ENCODE measurements around the gene PHYHD1. TPM values are rescaled to one million over a fixed set of nuclear protein-coding genes. Genes with fewer than 3 reads are reported as not detected.
"Not testable (repeated sequence)": the region's sequence is repeated elsewhere in the genome, so short reads cannot be mapped to it uniquely, and the experiment has no call there.

PHYHD1 gene
- total RNA-seq, 2 donors from 2014 or later, result 15.2 to 18.0 TPM

DNA sequence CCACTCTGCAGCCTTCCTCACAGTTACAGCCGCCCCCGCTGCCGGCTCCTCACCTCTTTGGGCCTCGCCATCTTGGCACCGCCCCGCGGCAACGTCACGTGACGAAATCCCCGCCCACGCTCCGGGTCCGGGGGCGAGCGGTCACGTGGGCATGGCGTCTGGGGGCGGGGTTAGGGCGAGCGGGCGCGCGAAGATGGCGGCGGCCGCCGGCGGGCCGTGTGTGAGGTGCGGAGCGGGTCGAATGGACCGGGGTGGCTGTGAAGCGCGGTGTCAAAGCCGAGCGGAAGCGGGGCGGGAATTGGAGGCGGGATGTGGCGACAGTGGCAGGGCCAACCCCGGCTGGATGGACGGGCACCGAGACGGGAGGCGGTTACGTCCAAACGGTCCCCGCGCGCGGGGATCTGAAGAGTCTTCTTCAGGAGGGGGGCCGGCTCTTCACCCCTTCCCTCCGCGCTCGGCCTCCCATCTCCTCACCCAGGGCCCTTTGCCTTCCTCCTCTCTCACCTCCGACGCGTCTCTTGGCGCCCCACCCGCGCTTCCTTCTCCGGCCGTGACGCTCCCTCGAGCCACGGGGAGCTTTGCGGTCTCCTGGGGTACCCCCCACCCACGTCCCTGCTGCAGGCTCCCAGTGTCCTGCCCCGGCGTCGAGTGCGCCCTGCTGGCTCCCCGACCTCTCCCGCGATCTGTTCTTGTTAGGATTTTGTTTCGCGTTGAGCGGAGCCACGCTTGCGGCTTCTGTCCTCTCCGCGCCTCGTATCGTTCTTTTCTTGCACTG lies 26.9 kb downstream of the PHYHD1 start, which contains the start of the genes DOLK and NUP188:
DOLK (minus strand) TSS at position 77 of the 775 bp plus-strand sequence. CDS start 300 bp downstream, outside the sequence.
NUP188 (plus strand) TSS at position 173 of the 775 bp plus-strand sequence; CDS start at position 194, 21 bp downstream.
- Histone ChIP-seq H3K4me3 (ENCODE audit: low read length) (peak within 1 kb of the TSS; percentile 95), H3K4me1 (ENCODE audit: control insufficient read depth, insufficient read depth, low read length) (peaks cover 3% of the 10 kb centered on the region), H3K36me3 (ENCODE audit: control insufficient read depth, insufficient read depth, low read length) (peaks cover 29% of the 10 kb centered on the region), H3K9me3 (ENCODE audit: control insufficient read depth, low read length) (no peaks in the 10 kb centered on the region), H3K27ac (ENCODE audit: low read depth, low read length) (peak within 1 kb of the TSS; percentile 55), H3K27me3 (ENCODE audit: control insufficient read depth, insufficient read depth, low read length, poor library complexity, severe bottlenecking) (no peaks in the 10 kb centered on the region), H3K9ac (ENCODE audit: extremely low read depth, low read length, poor library complexity, severe bottlenecking) (peak within 1 kb of the TSS; percentile 92)
- peak within 1 kb of the TSS; percentile 89 for H3K4me3 Mint-ChIP-seq
- peaks cover 23% of the 10 kb centered on the region for H3K36me3 Mint-ChIP-seq (ENCODE audit: low read depth)
- DNase-seq, result peak; percentile 99
- peak within 1 kb of the TSS; percentile 98 for H3K27ac Mint-ChIP-seq
- H3K27me3 Mint-ChIP-seq (ENCODE audit: insufficient read depth), result no peaks in the 10 kb centered on the region
- H3K9me3 Mint-ChIP-seq, result no peaks in the 10 kb centered on the region
- H3K4me1 Mint-ChIP-seq, result peaks cover 12% of the 10 kb centered on the region
- TF ChIP-seq, protein P1, sequence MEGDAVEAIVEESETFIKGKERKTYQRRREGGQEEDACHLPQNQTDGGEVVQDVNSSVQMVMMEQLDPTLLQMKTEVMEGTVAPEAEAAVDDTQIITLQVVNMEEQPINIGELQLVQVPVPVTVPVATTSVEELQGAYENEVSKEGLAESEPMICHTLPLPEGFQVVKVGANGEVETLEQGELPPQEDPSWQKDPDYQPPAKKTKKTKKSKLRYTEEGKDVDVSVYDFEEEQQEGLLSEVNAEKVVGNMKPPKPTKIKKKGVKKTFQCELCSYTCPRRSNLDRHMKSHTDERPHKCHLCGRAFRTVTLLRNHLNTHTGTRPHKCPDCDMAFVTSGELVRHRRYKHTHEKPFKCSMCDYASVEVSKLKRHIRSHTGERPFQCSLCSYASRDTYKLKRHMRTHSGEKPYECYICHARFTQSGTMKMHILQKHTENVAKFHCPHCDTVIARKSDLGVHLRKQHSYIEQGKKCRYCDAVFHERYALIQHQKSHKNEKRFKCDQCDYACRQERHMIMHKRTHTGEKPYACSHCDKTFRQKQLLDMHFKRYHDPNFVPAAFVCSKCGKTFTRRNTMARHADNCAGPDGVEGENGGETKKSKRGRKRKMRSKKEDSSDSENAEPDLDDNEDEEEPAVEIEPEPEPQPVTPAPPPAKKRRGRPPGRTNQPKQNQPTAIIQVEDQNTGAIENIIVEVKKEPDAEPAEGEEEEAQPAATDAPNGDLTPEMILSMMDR (conservative IDR thresholded peaks at IDR 0.05), result no peak
- WGBS, 2 experiments (ENCODE audit: insufficient coverage in 1 of 2, insufficient read length in 1 of 2), result 0 to 1% methylated on average over 34 to 86 of the region's 86 CpGs

DNA sequence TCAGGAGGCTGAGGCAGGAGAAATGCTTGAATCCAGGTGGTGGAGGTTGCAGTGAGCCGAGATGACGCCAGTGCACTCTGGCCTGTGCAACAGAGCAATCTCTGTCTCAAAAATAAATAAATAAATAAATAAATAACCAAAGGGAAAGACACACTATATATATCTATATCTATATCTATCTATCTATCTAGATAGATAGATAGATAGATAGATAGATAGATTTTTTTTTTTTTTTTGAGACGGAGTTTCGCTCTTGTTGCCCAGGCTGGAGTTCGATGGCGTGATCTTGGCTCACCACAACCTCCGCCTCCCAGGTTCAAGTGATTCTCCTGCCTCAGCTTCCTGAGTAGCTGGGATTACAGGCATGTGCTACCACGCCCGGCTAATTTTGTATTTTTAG lies 40.6 kb downstream of the PHYHD1 start:
- not testable (repeated sequence) for H3K4me1 Mint-ChIP-seq

DNA sequence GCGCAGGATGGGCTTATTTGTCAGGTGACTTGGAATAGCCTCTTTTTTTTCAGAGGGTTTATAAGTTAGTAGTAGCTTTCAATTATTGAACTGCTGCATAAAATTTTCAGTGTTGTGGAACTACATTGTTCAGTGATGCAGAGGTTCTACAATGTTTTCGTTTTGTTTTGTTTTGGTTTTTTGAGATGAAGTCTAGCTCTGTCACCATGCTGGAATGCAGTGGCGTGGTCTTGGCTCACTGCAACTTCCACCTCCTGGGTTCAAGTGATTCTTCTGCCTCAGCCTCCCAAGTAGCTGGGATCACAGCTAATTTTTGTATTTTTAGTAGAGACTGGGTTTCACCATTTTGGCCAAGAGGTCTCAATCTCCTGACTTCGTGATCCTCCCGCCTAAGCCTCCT lies 48.7 kb downstream of the PHYHD1 start:
- Histone ChIP-seq H3K4me1 (ENCODE audit: control insufficient read depth, insufficient read depth, low read length) (no peaks in the 10 kb centered on the region), H3K27ac (ENCODE audit: low read depth, low read length) (no peak overlapping the region), H3K4me3 (ENCODE audit: low read length) (no peak overlapping the region), H3K9ac (ENCODE audit: extremely low read depth, low read length, poor library complexity, severe bottlenecking) (no peak overlapping the region), H3K9me3 (ENCODE audit: control insufficient read depth, low read length) (no peaks in the 10 kb centered on the region), H3K36me3 (ENCODE audit: control insufficient read depth, insufficient read depth, low read length) (peaks cover 83% of the 10 kb centered on the region), H3K27me3 (ENCODE audit: control insufficient read depth, insufficient read depth, low read length, poor library complexity, severe bottlenecking) (no peaks in the 10 kb centered on the region)
- no peaks in the 10 kb centered on the region for H3K9me3 Mint-ChIP-seq
- no peak overlapping the region for H3K4me3 Mint-ChIP-seq
- peaks cover 55% of the 10 kb centered on the region for H3K36me3 Mint-ChIP-seq (ENCODE audit: low read depth)
- TF ChIP-seq, protein P1 (conservative IDR thresholded peaks at IDR 0.05), result no peak
- H3K4me1 Mint-ChIP-seq, result no peaks in the 10 kb centered on the region
- DNase-seq, result no peak
- 94 to 97% methylated on average over 5 of the region's 5 CpGs for WGBS, 2 experiments (ENCODE audit: insufficient coverage in 1 of 2, insufficient read length in 1 of 2)
- no peak overlapping the region for H3K27ac Mint-ChIP-seq
- no peaks in the 10 kb centered on the region for H3K27me3 Mint-ChIP-seq (ENCODE audit: insufficient read depth)

More for the DNA sequence above, 40.6 kb downstream of the PHYHD1 start:
- not testable (repeated sequence) for H3K27ac ChIP-seq (ENCODE audit: low read depth, low read length); H3K27ac Mint-ChIP-seq; H3K9me3 Mint-ChIP-seq; H3K9me3 ChIP-seq (ENCODE audit: control insufficient read depth, low read length); DNase-seq; H3K4me3 ChIP-seq (ENCODE audit: low read length); H3K27me3 Mint-ChIP-seq (ENCODE audit: insufficient read depth); H3K4me3 Mint-ChIP-seq; H3K4me1 ChIP-seq (ENCODE audit: control insufficient read depth, insufficient read depth, low read length); H3K27me3 ChIP-seq (ENCODE audit: control insufficient read depth, insufficient read depth, low read length, poor library complexity, severe bottlenecking); H3K9ac ChIP-seq (ENCODE audit: extremely low read depth, low read length, poor library complexity, severe bottlenecking)
- WGBS, 2 experiments (ENCODE audit: insufficient coverage in 1 of 2, insufficient read length in 1 of 2), result 87 to 100% methylated on average over 5 to 9 of the region's 9 CpGs
- H3K36me3 ChIP-seq (ENCODE audit: control insufficient read depth, insufficient read depth, low read length), result peaks cover 71% of the 10 kb centered on the region
- H3K36me3 Mint-ChIP-seq (ENCODE audit: low read depth), result peaks cover 53% of the 10 kb centered on the region

Data from endodermal cell (in vitro differentiated cells).